KBM-7 (cell line): ENCODE results near the gene GDF9.
"Not testable (repeated sequence)": the region's sequence is repeated elsewhere in the genome, so short reads cannot be mapped to it uniquely, and the experiment has no call there.

Experiments
- DNase-seq: peaks from one replicate; pipeline ENCODE4 v3.0.0-alpha.2; 2015
- in situ Hi-C: fragments of 300-500 bp; cut with MboI; formaldehyde crosslinking; loops from 2 replicates; pipeline ENCODE4 v1.14.3; 2020; ENCODE audit warnings: low sequenced_read_pairs, low pct_unique_long_range_greater_than_20kb, mixed read lengths

The GDF9 gene

GRCh38 chr5:132876020-132876759 lies 9.9 kb upstream of the GDF9 start:
- in situ Hi-C loops, result no loop called here
- DNase-seq, result no peak

DNA sequence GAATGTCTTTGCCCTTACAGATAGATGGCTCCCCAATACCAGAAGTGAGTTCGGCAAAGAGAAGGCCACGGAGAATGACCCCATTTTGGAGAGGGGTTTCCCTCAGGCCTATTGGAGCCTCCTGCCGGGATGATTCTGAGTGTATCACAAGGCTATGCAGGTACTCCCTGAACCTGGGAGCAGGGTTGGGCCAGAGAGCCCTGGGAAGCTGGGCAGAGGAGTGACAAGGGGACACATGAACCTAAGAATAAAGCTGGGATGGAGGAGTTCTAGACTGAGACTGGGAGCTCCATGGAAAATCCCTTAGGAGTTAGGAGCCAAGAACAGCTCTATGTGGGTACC lies 7.6 kb upstream of the GDF9 start:
- DNase-seq, result no peak
- in situ Hi-C loops, result no loop called here

GRCh38 chr5:132873119-132873929 lies 7.1 kb upstream of the GDF9 start, which contains the start of gene LEAP2:
Gene LEAP2, plus strand, starts transcription at chr5:132873668. Its CDS starts 27 bp downstream, at chr5:132873695.
- no peak for DNase-seq
- in situ Hi-C loops, result no loop called here

- in situ Hi-C loops, result no loop called here
- DNase-seq, result no peak
Measured at GRCh38 chr5:132872788-132873118, 6.5 kb upstream of the GDF9 start.

DNA sequence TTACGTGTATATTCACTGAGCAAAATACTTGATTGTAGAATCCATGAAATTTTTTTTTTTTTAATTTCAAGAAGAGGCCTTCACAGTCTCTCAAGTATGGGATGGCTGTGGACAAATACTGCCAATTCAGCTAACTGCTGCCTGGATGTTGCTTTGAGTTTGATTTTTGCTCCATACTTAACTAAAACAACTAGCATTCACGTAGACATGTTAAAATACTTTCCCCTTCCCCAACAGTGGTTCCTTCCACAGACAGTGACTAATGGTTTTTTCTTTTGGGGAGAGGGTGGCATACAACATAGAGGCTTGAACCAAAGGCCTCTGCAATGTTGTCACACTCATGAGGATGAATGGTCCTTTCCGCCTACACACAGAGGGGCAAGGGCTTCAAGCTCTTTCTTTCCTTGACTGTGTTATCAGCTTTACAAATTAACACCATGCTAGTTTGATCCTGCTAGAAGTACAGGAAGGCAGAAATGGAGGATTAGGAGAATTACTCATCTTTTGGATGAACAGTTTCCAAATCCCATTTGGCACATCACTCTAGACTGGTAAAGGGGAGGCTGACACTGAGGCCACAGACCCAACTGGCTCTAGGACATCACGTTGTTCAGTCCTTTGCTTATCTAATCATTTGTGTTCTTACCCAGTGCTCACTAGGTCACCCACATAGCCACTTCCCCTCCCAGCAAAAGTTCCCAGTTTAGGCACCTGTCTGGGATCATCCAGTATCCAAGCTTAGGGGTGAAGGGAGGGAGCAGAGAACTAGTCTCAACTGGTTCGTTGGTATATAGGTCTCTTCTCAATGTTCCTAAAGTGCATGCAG lies 5.4 kb upstream of the GDF9 start:
- DNase-seq, result no peak
- in situ Hi-C loops, result no loop called here

GRCh38 chr5:132870801-132871200 lies 4.5 kb upstream of the GDF9 start:
- in situ Hi-C loops, result no loop called here
- DNase-seq, result no peak

DNA sequence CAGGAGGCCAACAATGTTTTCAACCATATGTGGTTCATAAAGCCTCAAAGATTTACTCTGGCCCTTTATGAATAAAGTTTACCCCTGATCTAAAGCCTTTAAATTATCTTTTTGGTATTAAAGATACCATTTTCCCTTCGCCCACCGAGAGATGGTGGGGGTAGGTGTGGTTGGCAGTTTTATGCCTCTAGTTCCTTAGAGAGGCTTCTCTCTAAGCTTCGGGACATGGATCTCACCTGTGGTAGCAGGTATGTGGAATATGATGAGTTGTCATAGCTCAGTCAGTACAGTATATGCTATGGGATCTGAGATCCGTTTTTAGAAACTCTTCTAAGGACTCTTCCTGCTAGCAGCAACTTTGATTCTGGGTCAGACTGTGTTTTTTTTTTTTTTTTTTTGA lies 2.5 kb upstream of the GDF9 start:
- DNase-seq, result no peak
- in situ Hi-C loops, result no loop called here

DNA sequence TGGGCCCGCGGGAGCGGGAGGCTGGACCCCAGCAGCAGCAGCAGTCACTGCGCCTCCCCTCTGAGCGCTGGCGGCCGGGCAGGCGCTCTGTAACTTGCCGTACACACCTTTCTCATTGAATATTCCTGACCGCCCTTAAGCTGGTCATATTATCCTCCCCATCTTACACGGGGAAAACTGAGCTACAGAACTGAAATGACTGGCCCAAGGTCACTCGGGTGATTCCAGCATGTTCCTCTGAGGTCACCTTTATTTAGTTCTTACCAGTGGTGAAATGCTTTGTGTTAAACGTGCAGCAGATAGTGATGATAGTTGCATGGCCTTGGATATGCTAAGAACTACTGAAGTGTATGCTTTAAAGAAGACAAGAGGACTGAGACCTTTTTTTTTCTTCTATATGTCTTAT lies 780 bp upstream of the GDF9 start:
- no peak for DNase-seq
- in situ Hi-C loops, result no loop called here

DNA sequence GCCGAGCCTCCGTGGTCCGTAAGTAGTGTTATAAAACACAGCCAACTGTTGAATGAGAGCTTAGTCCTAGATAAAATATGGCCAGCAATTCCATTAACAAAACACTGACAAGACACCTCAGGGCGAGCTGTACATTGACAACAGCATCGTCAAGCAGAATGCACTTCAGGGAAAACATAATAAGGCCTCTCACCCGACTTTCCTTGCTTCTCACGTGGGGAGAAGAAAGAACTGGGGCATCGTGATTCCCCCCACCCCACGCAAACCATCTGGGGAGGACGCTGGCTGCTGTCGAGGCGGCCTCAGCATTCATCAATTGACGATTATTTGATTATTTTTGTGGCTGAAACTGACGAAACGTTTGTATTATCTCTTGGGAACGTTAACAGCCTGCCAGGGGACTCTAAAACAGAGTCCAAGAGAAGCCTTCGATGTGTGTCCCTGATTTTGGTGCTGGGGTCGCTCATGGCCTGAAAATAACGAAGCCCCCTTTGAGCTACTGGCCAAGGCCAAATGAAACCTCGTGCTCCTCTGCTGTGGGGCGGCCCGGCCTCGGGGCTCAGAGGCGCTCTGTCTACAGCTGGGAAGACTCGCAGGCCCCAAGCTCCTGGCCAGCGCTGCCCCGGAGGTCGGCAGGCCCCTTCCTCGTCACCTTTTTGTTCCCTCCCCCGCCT lies 464 bp downstream of the GDF9 start:
- in situ Hi-C loops, result no loop called here
- DNase-seq, result no peak

GRCh38 chr5:132860742-132861141 lies 5.5 kb downstream of the GDF9 start:
- no peak for DNase-seq
- in situ Hi-C loops, result no loop called here

DNA sequence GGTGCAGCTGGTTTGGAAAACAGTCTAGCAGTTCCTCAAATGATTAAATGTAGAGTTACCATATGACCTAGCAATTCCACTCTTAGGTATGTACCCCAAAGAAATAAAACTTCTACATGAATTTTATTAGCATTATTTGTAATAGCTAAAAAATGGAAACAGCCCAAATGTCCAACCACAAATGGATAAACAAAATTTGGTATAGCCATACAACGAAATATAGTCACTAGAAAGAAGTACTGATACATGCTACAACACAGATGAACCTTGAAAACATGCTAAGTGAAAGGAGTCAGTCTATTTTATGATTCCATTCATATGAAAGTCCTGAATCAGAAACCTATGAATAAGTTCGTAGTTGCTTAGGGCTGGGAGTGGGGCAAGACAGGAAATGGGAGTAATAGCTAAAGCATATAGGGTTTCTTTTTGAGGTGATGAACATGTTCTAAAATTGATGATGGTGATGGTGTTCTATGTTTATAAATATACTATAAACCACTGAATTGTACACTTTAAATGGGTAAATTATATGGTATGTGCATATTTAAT lies 6.3 kb downstream of the GDF9 start:
- no peak for DNase-seq
- in situ Hi-C loops, result no loop called here

DNA sequence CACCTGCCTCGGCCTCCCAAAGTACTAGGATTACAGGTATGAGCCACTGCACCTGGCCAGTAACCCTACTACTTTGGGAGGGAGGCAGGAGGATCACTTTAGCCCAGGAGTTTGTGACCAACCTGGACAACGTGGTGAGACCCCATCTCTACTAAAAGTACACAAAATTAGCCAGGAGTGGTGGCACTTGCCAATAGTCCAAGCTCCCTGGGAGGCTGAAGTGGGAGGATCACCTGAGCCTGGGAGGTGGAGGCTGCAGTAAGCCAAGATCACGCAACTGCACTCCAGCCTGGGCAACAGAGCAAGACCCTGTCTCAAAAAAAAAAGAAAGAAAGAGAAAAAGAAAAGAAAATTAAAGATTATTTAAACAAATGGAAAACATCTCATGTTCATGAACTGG lies 10.3 kb downstream of the GDF9 start:
- DNase-seq, result no peak
- in situ Hi-C loops, result no loop called here

DNA sequence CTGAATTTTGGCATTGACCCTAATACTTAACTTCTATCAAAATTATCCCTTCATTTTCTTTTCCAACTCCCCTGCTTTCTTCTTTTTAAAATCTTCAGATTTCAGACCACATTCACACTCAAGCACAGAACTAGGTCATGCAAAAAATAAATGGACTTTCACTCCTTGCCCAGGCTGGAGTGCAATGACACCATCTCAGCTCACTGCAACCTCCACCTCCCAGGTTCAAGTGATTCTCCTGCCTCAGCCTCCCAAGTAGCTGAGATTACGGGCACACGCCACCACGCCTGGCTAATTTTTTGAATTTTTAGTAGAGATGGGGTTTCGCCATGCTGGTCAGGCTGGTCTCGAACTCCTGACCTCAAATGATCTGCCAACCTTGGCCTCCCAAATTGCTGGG lies 11.3 kb downstream of the GDF9 start:
- DNase-seq, in situ Hi-C loops: not testable (repeated sequence)

DNA sequence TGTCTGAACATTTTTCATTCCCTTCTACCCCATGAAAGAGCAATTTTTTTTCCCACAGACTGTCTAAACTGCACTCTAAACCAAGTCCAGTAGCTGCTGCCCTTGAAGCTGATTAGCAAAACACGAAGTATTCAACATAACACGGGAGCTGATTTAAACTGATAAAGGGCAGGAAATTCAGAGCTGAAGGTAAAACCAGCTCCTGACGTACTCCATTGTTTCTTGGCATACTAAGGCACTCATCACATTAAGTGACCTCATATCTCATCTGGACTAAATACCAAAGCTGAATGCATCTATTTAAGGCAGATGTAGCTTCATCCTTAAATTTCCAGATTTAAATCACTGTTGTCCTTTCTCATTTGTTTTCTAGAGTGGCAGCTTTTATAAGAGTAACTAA lies 12.0 kb downstream of the GDF9 start:
- no peak for DNase-seq
- in situ Hi-C loops, result no loop called here

DNA sequence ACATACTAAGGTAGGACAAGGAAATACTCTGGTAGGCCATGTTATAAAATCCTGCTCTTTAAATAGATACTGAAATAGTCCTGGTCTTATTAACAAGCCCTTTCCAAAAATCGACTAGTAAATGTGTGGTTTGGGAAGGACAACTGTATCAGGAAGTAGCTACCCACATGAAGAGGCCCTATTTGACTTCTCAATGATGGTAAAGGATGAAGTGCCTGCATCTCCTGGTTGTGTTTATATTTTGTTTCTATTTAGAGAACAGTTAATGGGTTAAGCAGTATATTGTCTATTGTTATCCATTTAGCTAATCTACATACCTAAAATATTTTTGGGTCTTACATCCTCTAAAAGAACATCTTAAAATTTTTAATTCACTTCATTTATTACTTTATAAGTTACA lies 12.5 kb downstream of the GDF9 start:
- DNase-seq, result no peak
- in situ Hi-C loops, result no loop called here

DNA sequence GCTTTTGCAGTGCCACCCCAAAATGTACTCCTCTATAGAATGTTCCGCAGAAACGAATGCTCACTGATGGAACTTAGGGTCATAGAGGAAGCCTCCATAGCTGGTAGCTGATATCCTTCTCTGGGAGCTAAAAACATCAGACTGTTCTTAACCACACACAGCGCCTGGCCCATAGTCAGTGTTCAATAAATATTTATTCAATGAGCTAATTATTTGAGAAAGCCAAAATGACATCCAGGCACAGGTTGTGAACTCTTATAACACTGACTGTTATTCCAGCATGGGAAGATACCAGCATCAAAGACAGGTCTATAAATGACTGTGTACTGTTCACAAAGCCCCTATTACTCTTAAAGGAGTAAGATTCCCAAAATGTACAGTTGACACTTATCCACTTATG lies 12.9 kb downstream of the GDF9 start:
- DNase-seq, result no peak
- in situ Hi-C loops, result no loop called here

GRCh38 chr5:132850066-132850465 lies 16.2 kb downstream of the GDF9 start:
- no peak for DNase-seq
- in situ Hi-C loops, result no loop called here

DNA sequence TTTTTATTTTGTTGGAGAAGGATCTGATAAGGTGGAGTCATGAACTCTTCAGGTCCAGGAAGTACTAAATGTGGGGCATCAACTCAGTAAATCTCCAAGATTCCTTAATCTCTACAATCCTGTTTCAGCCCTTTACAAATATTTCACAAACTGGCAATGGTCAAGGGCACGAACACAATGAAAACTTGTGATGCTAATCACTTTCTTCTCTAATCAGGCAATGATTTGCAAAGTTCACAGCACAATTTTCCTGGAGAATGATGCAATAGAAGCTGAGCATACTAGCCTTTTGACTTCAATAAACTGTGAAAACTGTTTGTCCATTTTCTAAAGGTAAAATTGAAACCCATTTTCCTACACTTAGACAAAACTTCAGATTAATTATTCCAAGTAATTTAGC lies 16.9 kb downstream of the GDF9 start:
- no peak for DNase-seq
- in situ Hi-C loops, result no loop called here

GRCh38 chr5:132848270-132848669 lies 18.0 kb downstream of the GDF9 start:
- in situ Hi-C loops, result no loop called here
- no peak for DNase-seq
